Kidney tubule cell (primary cell): ENCODE results near the gene PEX1.
A peak's percentile ranks its signal among the peaks of the same experiment; 100 is the strongest.
"Not testable (repeated sequence)": the region's sequence is repeated elsewhere in the genome, so short reads cannot be mapped to it uniquely, and the experiment has no call there.

Experiments used
- DNase-seq: peaks from one replicate; pipeline ENCODE4 v3.0.0-alpha.2; 2018; ENCODE audit warnings: low spot score

The PEX1 gene

GRCh38 chr7:92460510-92460909 lies 67.8 kb downstream of the PEX1 start:
- no peak for DNase-seq

GRCh38 chr7:92460109-92460508 lies 68.2 kb downstream of the PEX1 start:
- no peak for DNase-seq

GRCh38 chr7:92456236-92456635 lies 72.1 kb downstream of the PEX1 start:
- DNase-seq = peak; percentile 10

GRCh38 chr7:92451645-92452044 lies 76.7 kb downstream of the PEX1 start:
- DNase-seq = no peak

GRCh38 chr7:92448205-92448747 lies 80.0 kb downstream of the PEX1 start:
- DNase-seq = peak; percentile 77

GRCh38 chr7:92447345-92448204 lies 80.7 kb downstream of the PEX1 start, which contains the start of gene GATAD1:
Gene GATAD1 (plus strand): TSS chr7:92447482. CDS start chr7:92447730, 248 bp downstream.
- peak; percentile 95 for DNase-seq

GRCh38 chr7:92446869-92447344 lies 81.4 kb downstream of the PEX1 start:
- DNase-seq = no peak

- DNase-seq = not testable (repeated sequence)
These were observed 85.6 kb downstream of the PEX1 start for GRCh38 chr7:92442720-92443119.

- DNase-seq = no peak
These were observed 90.3 kb downstream of the PEX1 start for GRCh38 chr7:92437956-92438491.
